ENCODE measurements around the gene TMEM187.

Gene TMEM187

GRCh38 chrX:153965406-153965805 lies 7.1 kb upstream of the TMEM187 start:
- no peak for DNase-seq (ENCODE audit: low read depth in 1 of 2, low spot score in 1 of 2)
- in situ Hi-C loops (cut with HindIII; ENCODE audit: low pct_unique_long_range_greater_than_20kb, low sequenced_read_pairs), result no loop called here
- TF ChIP-seq JUND (IDR thresholded peaks at IDR 0.05; ENCODE audit: low read depth), result no peak

- no peak for TF ChIP-seq JUND (IDR thresholded peaks at IDR 0.05; ENCODE audit: low read depth)
- in situ Hi-C loops (cut with HindIII; ENCODE audit: low pct_unique_long_range_greater_than_20kb, low sequenced_read_pairs), result no loop called here
- DNase-seq (ENCODE audit: low read depth in 1 of 2, low spot score in 1 of 2), result no peak
Measured at GRCh38 chrX:153966283-153966688, 6.3 kb upstream of the TMEM187 start.

- no peak for DNase-seq (ENCODE audit: low read depth in 1 of 2, low spot score in 1 of 2)
- in situ Hi-C loops (cut with HindIII; ENCODE audit: low pct_unique_long_range_greater_than_20kb, low sequenced_read_pairs), result no loop called here
- no peak for TF ChIP-seq JUND (IDR thresholded peaks at IDR 0.05; ENCODE audit: low read depth)
Measured at GRCh38 chrX:153966841-153967535, 5.6 kb upstream of the TMEM187 start.

GRCh38 chrX:153967536-153968224 lies 4.9 kb upstream of the TMEM187 start:
- no peak for TF ChIP-seq JUND (IDR thresholded peaks at IDR 0.05; ENCODE audit: low read depth)
- in situ Hi-C loops (cut with HindIII; ENCODE audit: low pct_unique_long_range_greater_than_20kb, low sequenced_read_pairs), result no loop called here
- DNase-seq (ENCODE audit: low read depth in 1 of 2, low spot score in 1 of 2), result no peak

- in situ Hi-C loops (cut with HindIII; ENCODE audit: low pct_unique_long_range_greater_than_20kb, low sequenced_read_pairs), result no loop called here
- no peak for DNase-seq (ENCODE audit: low read depth in 1 of 2, low spot score in 1 of 2)
- TF ChIP-seq JUND (IDR thresholded peaks at IDR 0.05; ENCODE audit: low read depth), result no peak
Measured at GRCh38 chrX:153968255-153968654, 4.3 kb upstream of the TMEM187 start.

- DNase-seq (ENCODE audit: low read depth in 1 of 2, low spot score in 1 of 2), result no peak
- in situ Hi-C loops (cut with HindIII; ENCODE audit: low pct_unique_long_range_greater_than_20kb, low sequenced_read_pairs), result no loop called here
- no peak for TF ChIP-seq JUND (IDR thresholded peaks at IDR 0.05; ENCODE audit: low read depth)
Measured at GRCh38 chrX:153968754-153969124, 3.8 kb upstream of the TMEM187 start.

- no peak for TF ChIP-seq JUND (IDR thresholded peaks at IDR 0.05; ENCODE audit: low read depth)
- in situ Hi-C loops (cut with HindIII; ENCODE audit: low pct_unique_long_range_greater_than_20kb, low sequenced_read_pairs), result no loop called here
- no peak for DNase-seq (ENCODE audit: low read depth in 1 of 2, low spot score in 1 of 2)
Measured at GRCh38 chrX:153969125-153969903, 3.2 kb upstream of the TMEM187 start.

GRCh38 chrX:153969904-153970356 lies 2.6 kb upstream of the TMEM187 start:
- in situ Hi-C loops (cut with HindIII; ENCODE audit: low pct_unique_long_range_greater_than_20kb, low sequenced_read_pairs), result no loop called here
- TF ChIP-seq JUND (IDR thresholded peaks at IDR 0.05; ENCODE audit: low read depth), result no peak
- DNase-seq (ENCODE audit: low read depth in 1 of 2, low spot score in 1 of 2), result no peak

GRCh38 chrX:153970357-153971123 lies 2.0 kb upstream of the TMEM187 start:
- in situ Hi-C loops (cut with HindIII; ENCODE audit: low pct_unique_long_range_greater_than_20kb, low sequenced_read_pairs), result no loop called here
- peak in 1 of 2 experiments; percentile 45 for DNase-seq (ENCODE audit: low read depth in 1 of 2, low spot score in 1 of 2)
- no peak for TF ChIP-seq JUND (IDR thresholded peaks at IDR 0.05; ENCODE audit: low read depth)

- peak; percentile 44 to 83 for DNase-seq (ENCODE audit: low read depth in 1 of 2, low spot score in 1 of 2)
- in situ Hi-C loops (cut with HindIII; ENCODE audit: low pct_unique_long_range_greater_than_20kb, low sequenced_read_pairs), result no loop called here
- TF ChIP-seq JUND (IDR thresholded peaks at IDR 0.05; ENCODE audit: low read depth), result no peak
Measured at GRCh38 chrX:153971124-153971449, 1.5 kb upstream of the TMEM187 start.

- no peak for TF ChIP-seq JUND (IDR thresholded peaks at IDR 0.05; ENCODE audit: low read depth)
- peak; percentile 38 to 89 for DNase-seq (ENCODE audit: low read depth in 1 of 2, low spot score in 1 of 2)
- in situ Hi-C loops (cut with HindIII; ENCODE audit: low pct_unique_long_range_greater_than_20kb, low sequenced_read_pairs), result no loop called here
Measured at GRCh38 chrX:153971450-153972367, 845 bp upstream of the TMEM187 start, which contains the start of gene HCFC1. HCFC1 (minus strand) TSS chrX:153971818; CDS start chrX:153970840, 978 bp downstream.
